HG02763 (cell line): Measurements from ENCODE around the gene TFF3.
"Not testable (repeated sequence)": the region's sequence is repeated elsewhere in the genome, so short reads cannot be mapped to it uniquely, and the experiment has no call there.

Experiments
- ATAC-seq: cut with Tn5 transposase; IDR thresholded peaks from one replicate; pipeline ENCODE4 v1.9.1; 2021; ENCODE audit warnings: mild to moderate bottlenecking, moderate library complexity; ENCODE audit not compliant: unreplicated experiment

Gene TFF3

DNA sequence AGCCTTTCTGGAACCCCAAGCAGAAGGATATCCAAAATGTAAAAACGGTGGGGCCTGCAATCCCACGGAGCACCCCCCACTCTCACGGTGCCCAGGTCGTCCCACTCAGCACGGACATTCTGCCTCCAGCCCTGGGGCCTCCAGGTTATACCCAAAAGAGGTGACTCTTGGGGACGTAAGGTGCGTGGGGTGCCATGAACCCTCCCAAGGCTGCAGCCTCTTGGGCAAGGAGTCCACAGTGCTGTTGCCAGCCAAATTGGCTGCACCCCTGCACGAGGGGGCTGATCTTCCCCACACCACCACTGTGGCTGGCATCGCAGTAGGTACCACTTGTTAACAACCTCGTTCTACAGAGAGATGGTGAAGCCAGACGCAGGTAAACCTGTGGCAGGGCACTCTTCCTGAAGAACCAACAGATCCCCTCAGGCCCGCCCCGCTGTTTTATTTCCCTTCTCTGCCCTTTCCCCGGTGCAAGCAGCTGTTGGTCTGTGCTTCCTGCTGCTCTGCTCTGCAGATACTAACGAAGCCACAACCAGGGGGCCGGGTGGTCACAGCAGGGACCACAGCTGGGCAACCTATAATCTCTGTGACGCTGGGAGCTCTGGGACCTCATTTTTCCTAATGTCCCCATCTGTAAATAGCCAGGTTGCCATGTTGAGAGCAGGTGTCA, 8.7 kb downstream of the TFF3 start:
- no peak for ATAC-seq

- no peak for ATAC-seq
Observed at GRCh38 chr21:42305707-42306147, 9.5 kb downstream of the TFF3 start.

DNA sequence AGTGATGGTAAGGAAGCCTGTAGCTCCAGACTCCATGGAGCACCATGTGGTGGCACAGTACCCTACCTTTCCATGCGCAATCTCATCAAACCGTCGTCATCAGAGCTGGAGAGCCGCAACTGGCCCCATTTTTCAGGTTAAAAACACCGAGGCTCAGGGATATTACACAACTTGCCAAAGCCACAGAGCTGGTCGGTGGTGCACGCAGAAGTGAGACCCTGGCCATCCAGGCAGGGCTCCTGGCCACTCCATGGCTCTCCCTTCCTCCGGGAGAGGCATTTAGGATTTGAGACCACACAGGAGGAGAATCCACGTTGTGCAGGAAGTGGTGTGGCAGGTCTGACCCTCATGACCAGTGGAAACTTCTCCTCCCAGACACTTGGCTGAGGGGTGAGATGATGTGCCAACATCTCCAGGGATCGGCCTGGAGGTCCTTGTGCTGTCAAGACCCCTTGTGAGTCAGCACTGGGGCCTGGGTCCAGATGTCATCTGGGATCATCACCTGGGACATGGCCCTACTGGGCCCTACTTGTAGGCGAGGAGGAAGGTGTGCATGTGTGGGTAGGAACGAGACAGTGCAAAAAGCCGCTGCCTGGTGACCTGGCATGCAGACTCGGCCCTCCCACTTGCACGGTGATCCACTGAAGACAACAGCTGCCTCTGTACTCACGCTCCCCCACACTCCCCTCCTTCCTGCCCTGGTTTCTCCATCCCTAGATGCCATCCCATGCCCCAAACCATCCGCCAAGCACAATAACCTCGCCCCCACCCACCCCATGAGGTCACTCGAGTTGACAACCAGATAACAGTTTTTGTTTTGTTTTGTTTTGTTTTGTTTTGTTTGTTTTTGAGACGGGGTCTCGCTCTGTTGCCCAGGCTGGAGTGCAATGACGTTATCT, 10.4 kb downstream of the TFF3 start:
- no peak for ATAC-seq

DNA sequence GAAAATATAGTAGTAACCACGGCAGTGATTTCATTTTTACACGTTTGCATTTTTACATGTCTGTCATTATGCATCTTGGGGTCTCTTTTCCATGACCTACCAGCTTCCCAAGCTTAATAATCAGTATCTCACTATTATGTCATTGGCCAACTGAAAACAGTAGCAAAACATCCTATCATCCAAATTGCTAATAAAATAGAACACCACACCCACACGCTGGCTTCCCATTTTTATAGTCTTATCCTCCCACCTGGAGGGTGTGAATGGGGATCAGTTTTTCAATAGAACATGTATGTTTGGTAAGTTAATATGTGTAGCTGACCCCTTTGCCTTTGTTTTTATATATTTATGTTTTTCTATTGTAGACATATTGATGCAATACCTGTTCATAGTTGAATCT, 11.8 kb downstream of the TFF3 start:
- no peak for ATAC-seq

GRCh38 chr21:42302794-42303193, 12.4 kb downstream of the TFF3 start:
- no peak for ATAC-seq

GRCh38 chr21:42302076-42302650, 13.0 kb downstream of the TFF3 start:
- ATAC-seq = no peak

GRCh38 chr21:42301371-42302075, 13.7 kb downstream of the TFF3 start:
- ATAC-seq = no peak

DNA sequence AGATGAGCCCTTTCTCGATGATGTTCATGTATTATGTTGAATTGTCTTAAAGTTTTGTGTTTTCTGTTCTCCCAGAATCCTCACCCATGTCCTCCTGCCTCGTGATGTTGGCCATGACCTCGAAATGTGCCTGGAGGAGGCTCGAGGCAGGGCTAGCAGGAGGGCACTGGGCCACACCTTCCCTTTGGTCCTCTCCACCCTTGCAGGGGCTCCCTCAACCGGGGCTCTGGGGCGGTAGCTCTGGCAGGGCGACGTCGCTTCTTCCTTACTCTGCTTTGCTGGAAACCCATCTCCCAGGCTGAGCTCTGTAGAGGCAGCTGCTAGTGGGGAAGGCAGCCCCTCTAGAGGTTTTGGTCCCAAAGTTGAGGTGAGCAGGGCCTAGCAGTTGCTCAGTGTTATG, 14.3 kb downstream of the TFF3 start:
- ATAC-seq = no peak

- ATAC-seq = no peak
Observed at GRCh38 chr21:42300045-42300583, 15.1 kb downstream of the TFF3 start.

- ATAC-seq = no peak
Observed at GRCh38 chr21:42299324-42300044, 15.7 kb downstream of the TFF3 start.

GRCh38 chr21:42298657-42299056, 16.6 kb downstream of the TFF3 start:
- ATAC-seq = no peak

DNA sequence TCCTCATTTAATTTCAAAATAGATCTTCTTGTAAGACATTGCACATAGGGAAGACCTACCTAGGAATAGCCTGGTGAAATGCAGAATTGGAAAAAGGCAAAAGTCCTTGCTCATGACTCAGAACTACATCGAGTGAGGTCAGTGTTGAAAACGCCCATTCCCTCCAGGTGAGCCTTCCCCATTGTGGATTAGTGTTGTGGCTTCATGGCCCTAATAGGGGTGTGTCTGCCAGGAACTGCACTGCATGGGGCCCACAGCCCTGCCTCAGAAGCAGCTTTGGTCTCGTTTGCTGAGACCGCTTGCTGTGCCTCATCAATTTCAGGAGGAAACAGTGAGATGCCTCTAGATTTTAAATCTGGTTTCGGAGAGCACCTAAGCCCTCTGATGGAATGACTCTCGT, 17.0 kb downstream of the TFF3 start:
- no peak for ATAC-seq

GRCh38 chr21:42297377-42297776, 17.8 kb downstream of the TFF3 start:
- ATAC-seq = no peak

- ATAC-seq = no peak
Observed at GRCh38 chr21:42296501-42296900, 18.7 kb downstream of the TFF3 start.

DNA sequence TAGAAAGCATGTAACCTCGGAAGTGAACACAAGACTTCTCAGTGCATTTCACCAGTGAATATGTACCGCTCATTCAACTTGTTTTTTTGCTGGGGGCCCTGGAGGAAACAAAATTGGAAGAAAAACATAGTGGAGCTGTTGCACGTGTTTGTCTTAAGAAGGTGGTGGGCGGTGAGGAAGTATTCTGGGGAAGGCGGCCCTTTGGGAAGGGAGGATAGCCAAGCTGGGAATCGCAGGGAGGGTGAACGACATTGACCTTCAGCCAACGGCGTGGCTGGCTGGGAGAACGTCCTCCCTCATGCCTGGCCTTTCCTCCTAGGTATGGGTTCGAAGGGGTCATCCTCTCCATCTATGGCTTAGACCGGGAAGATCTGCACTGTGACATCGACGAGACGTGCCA, 19.4 kb downstream of the TFF3 start:
- ATAC-seq = no peak

DNA sequence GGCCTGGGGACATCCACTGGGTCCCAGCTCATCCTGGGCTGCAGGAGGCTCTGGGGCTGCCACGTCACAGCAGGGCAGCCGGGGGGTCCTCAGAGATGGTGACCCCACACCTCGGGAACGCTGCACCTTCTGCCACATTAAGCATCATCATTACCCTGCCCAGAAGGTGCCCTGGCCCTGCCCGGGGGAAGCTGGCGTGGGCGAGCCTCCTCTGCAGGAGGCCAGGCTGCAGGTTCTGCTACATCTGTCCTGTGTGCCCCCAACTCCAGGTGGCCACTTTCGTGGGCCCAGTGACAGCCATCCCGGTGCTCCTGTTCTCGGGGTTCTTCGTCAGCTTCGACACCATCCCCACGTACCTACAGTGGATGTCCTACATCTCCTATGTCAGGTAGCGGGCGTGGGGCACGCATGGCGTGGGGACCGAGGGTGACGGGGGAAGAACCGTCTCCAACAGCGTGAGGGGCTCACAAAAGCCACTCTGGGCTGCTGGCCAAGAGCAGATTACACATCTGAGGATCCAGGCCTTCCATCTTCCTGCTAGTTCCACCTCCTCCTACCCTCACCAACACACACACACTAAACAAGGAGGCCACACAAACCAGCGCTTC, 20.8 kb downstream of the TFF3 start:
- no peak for ATAC-seq

- ATAC-seq = no peak
Observed at GRCh38 chr21:42293649-42294272, 21.4 kb downstream of the TFF3 start.

- ATAC-seq = not testable (repeated sequence)
Observed at GRCh38 chr21:42292563-42293142, 22.6 kb downstream of the TFF3 start.
